K562 (cell line): ENCODE data around the gene ING4. TPM values are rescaled to one million over a fixed set of nuclear protein-coding genes. Genes with fewer than 3 reads are reported as not detected.
A peak's percentile ranks its signal among the peaks of the same experiment; 100 is the strongest.

Experiments used
- DPF2 ChIP-seq: fragments of 450-650 bp; IDR thresholded peaks from 2 replicates; pipeline ENCODE4 v1.6.1; 2016
- E2F6 ChIP-seq, 2 experiments: IDR thresholded peaks; 2 replicates each; pipeline ENCODE4 v1.6.1; 2011; ENCODE audit warnings: borderline replicate concordance in 1 of 2, control low read depth in 1 of 2, low read depth in 1 of 2, low read length in 1 of 2, mild to moderate bottlenecking in 1 of 2, mixed read lengths in 1 of 2, moderate library complexity in 1 of 2; ENCODE audit not compliant: insufficient read depth in 1 of 2, insufficient read length in 1 of 2, poor library complexity in 1 of 2, severe bottlenecking in 1 of 2; ENCODE audit errors: extremely low read depth in 1 of 2
- GABPB2 ChIP-seq: fragments of 250-450 bp; sonication (Bioruptor Pico); conservative IDR thresholded peaks from 2 replicates; pipeline ENCODE4 v1.5.1; 2021; ENCODE audit warnings: mild to moderate bottlenecking
- HMG20A ChIP-seq: fragments of 450-650 bp; formaldehyde crosslinking; conservative IDR thresholded peaks from 2 replicates; pipeline ENCODE4 v1.4.0; 2020; ENCODE audit warnings: mild to moderate bottlenecking, mixed read lengths
- MTA3 ChIP-seq: fragments of 450-650 bp; formaldehyde crosslinking; IDR thresholded peaks from 2 replicates; pipeline ENCODE4 v1.6.1; 2017; ENCODE audit warnings: mild to moderate bottlenecking, borderline replicate concordance
- MXI1 ChIP-seq: IDR thresholded peaks from 2 replicates; pipeline ENCODE4 v1.6.1; 2011; ENCODE audit warnings: low read depth, mild to moderate bottlenecking, improper control_type of control experiment, low read length
- NCOA4 ChIP-seq: fragments of 450-650 bp; IDR thresholded peaks from 2 replicates; pipeline ENCODE4 v1.6.1; 2018; ENCODE audit warnings: mild to moderate bottlenecking; ENCODE audit not compliant: partially characterized antibody
- NFRKB ChIP-seq: fragments of 450-650 bp; IDR thresholded peaks from 2 replicates; pipeline ENCODE4 v1.6.1; 2016; ENCODE audit warnings: low read depth
- POLR2B ChIP-seq: fragments of 450-650 bp; IDR thresholded peaks from 2 replicates; pipeline ENCODE4 v1.6.1; 2018; ENCODE audit warnings: low read depth; ENCODE audit not compliant: partially characterized antibody
- POLR2H ChIP-seq: IDR thresholded peaks from 2 replicates; pipeline ENCODE4 v1.6.1; 2016; ENCODE audit warnings: missing genetic modification characterization, low read depth, mild to moderate bottlenecking, control low read depth, missing compliant biosample characterization, moderate library complexity
- PTRF ChIP-seq: fragments of 450-650 bp; IDR thresholded peaks from 2 replicates; pipeline ENCODE4 v1.6.1; 2016; ENCODE audit warnings: mild to moderate bottlenecking, missing genetic modification characterization, missing compliant biosample characterization
- RAD51 ChIP-seq: fragments of 450-650 bp; IDR thresholded peaks from 2 replicates; pipeline ENCODE4 v1.7.1; 2016; ENCODE audit warnings: low read depth, mild to moderate bottlenecking, borderline replicate concordance
- SMARCE1 ChIP-seq: fragments of 450-650 bp; IDR thresholded peaks from 2 replicates; pipeline ENCODE4 v1.7.1; 2016; ENCODE audit warnings: mild to moderate bottlenecking
- TAF9B ChIP-seq: fragments of 450-650 bp; IDR thresholded peaks from 2 replicates; pipeline ENCODE4 v1.6.1; 2018; ENCODE audit warnings: mild to moderate bottlenecking; ENCODE audit not compliant: partially characterized antibody
- TFAP4 ChIP-seq: sonication (generic); formaldehyde crosslinking; IDR thresholded peaks from 2 replicates; pipeline ENCODE4 v1.8.0; 2022; ENCODE audit warnings: missing genetic modification reagents, mild to moderate bottlenecking, moderate library complexity, borderline replicate concordance
- ZBTB17 ChIP-seq: fragments of 450-650 bp; formaldehyde crosslinking; IDR thresholded peaks from 2 replicates; pipeline ENCODE4 v1.4.0; 2020; ENCODE audit warnings: mild to moderate bottlenecking
- ZNF311 ChIP-seq: fragments of 250-450 bp; sonication (Bioruptor Pico); IDR thresholded peaks from 2 replicates; pipeline ENCODE4 v1.4.0; 2020; ENCODE audit warnings: mild to moderate bottlenecking, moderate library complexity
- ZNF639 ChIP-seq, 2 experiments: fragments of 200-800 bp in 1 of 2; sonication (Bioruptor generic) in 1 of 2; sonication (generic) in 1 of 2; formaldehyde crosslinking in 1 of 2; IDR thresholded peaks in 1 of 2; conservative IDR thresholded peaks in 1 of 2; 2 replicates each; pipeline versions ENCODE4 v1.5.0 to v1.6.1; 2016 to 2020; ENCODE audit warnings: missing compliant biosample characterization in 1 of 2, missing genetic modification characterization in 1 of 2, missing genetic modification reagents in 1 of 2
- ZNF766 ChIP-seq: fragments of 200-800 bp; sonication (Bioruptor generic); conservative IDR thresholded peaks from 2 replicates; pipeline ENCODE4 v1.6.1; 2016; ENCODE audit warnings: missing genetic modification characterization, missing compliant biosample characterization
- polyA plus RNA-seq, 8 experiments: library from polyadenylated mRNA; depleted of rRNA in 4 of 8; stranded (reverse) in 5 of 8; unstranded in 3 of 8; fragments of >200 nt; fragmentation: Nextera tagmentation in 2 of 8; fragmentation: Illumina TruSeq in 1 of 8; extraction: Ambion mirVana in 2 of 8; extraction: Trizol in 1 of 8; gene quantifications; 2 replicates each; pipeline versions ENCODE4 v1.2.1 to v1.2.3, GENCODE V29; 2011 to 2014; ENCODE audit warnings: inconsistent platforms in 1 of 8, missing spikeins in 1 of 8
- total RNA-seq, 7 experiments: library from RNA; depleted of rRNA in 6 of 7; stranded (reverse); fragments of >200 nt in 6 of 7; fragmentation: Illumina TruSeq in 2 of 7; extraction: Trizol in 2 of 7; gene quantifications; 2 replicates each; pipeline versions ENCODE4 v1.2.1 to v1.2.3, GENCODE V29; 2011 to 2021; ENCODE audit warnings: low replicate concordance in 1 of 7
- TF ChIP-seq, protein P1 (sequence below): IDR thresholded peaks from 2 replicates; pipeline ENCODE4 v1.6.1; 2011; ENCODE audit not compliant: insufficient read length; ENCODE audit errors: extremely low read depth
- TF ChIP-seq, protein P2 (sequence below): fragments of 450-650 bp; IDR thresholded peaks from 2 replicates; pipeline ENCODE4 v1.6.1; 2016; ENCODE audit warnings: borderline replicate concordance

Gene ING4
- total and polyA plus RNA-seq, 9 of the 15 experiments (the other 6 are each of a cell fraction or from before 2014, with no cell fraction given), result 6.6 to 30.2 (median 15.7) TPM

- peak in 1 of 2 experiments; percentile 44 for TF ChIP-seq E2F6 (IDR thresholded peaks at IDR 0.05; ENCODE audit: borderline replicate concordance in 1 of 2, extremely low read depth in 1 of 2, insufficient read depth in 1 of 2, insufficient read length in 1 of 2, low read depth in 1 of 2, low read length in 1 of 2, poor library complexity in 1 of 2, severe bottlenecking in 1 of 2)
- peak; percentile 18; the same call in 1 of the 2 replicates for TF ChIP-seq MTA3
- no peak for TF ChIP-seq HMG20A (CRISPR knock-in tag)
- TF ChIP-seq NCOA4, result no peak
- no peak for TF ChIP-seq GABPB2
- no peak for TF ChIP-seq RAD51
- TF ChIP-seq ZNF639 (CRISPR knock-in tag; conservative IDR thresholded peaks at IDR 0.05 in 1 of 2, IDR thresholded peaks at IDR 0.05 in 1 of 2), result peak in 1 of 2 experiments; percentile 91; a peak in 1 of 4 replicates
- 0 out of 2 replicates have a peak, but pooled peaks have one; percentile 24 for TF ChIP-seq ZNF311 (CRISPR knock-in tag)
- TF ChIP-seq ZNF766 (CRISPR knock-in tag), result peak; percentile 92
- peak; percentile 47 for TF ChIP-seq POLR2B
- no peak for TF ChIP-seq PTRF (tag)
- peak; percentile 78 for TF ChIP-seq DPF2
- TF ChIP-seq TAF9B, result peak; percentile 40
- peak; percentile 98 for TF ChIP-seq NFRKB
- TF ChIP-seq SMARCE1, result peak; percentile 46; the same call in 1 of the 2 replicates
- TF ChIP-seq, protein P1, sequence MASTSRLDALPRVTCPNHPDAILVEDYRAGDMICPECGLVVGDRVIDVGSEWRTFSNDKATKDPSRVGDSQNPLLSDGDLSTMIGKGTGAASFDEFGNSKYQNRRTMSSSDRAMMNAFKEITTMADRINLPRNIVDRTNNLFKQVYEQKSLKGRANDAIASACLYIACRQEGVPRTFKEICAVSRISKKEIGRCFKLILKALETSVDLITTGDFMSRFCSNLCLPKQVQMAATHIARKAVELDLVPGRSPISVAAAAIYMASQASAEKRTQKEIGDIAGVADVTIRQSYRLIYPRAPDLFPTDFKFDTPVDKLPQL, result no peak
- peak; percentile 48; the same call in 1 of the 2 replicates for TF ChIP-seq POLR2H (tag)
- TF ChIP-seq, protein P2, sequence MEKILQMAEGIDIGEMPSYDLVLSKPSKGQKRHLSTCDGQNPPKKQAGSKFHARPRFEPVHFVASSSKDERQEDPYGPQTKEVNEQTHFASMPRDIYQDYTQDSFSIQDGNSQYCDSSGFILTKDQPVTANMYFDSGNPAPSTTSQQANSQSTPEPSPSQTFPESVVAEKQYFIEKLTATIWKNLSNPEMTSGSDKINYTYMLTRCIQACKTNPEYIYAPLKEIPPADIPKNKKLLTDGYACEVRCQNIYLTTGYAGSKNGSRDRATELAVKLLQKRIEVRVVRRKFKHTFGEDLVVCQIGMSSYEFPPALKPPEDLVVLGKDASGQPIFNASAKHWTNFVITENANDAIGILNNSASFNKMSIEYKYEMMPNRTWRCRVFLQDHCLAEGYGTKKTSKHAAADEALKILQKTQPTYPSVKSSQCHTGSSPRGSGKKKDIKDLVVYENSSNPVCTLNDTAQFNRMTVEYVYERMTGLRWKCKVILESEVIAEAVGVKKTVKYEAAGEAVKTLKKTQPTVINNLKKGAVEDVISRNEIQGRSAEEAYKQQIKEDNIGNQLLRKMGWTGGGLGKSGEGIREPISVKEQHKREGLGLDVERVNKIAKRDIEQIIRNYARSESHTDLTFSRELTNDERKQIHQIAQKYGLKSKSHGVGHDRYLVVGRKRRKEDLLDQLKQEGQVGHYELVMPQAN, result 0 out of 2 replicates have a peak, but pooled peaks have one; percentile 33
- TF ChIP-seq ZBTB17 (CRISPR knock-in tag), result 0 out of 2 replicates have a peak, but pooled peaks have one; percentile 25
- TF ChIP-seq TFAP4, result peak; percentile 89
- TF ChIP-seq MXI1, result no peak
Measured at GRCh38 chr12:6613015-6613775, 49.7 kb downstream of the ING4 start (continued).
